PC-3 (cell line): ENCODE measurements around the gene PAIP1. TPM values are rescaled to one million over a fixed set of nuclear protein-coding genes. Genes with fewer than 3 reads are reported as not detected.

ENCODE experiments used
- ATAC-seq: fragments of 200-7000 bp; cut with Tn5 transposase; 2 replicates; pipeline ENCODE4 v1.9.1; 2020; ENCODE audit warnings: mild to moderate bottlenecking, moderate library complexity
- BruUV-seq: library from RNA; stranded (reverse); fragments of 400-500 nt; replicated peaks from 2 replicates; lab custom pipeline; 2021; lab: Mats Ljungman, UMichigan
- CTCF ChIA-PET: fragments of 300-600 bp; sonication (Branson Sonifier 250); formaldehyde crosslinking; loops from one replicate; lab custom pipeline; 2022; ENCODE audit warnings: antibody characterized with exemption; lab: Charles Lee
- POLR2A ChIA-PET: fragments of 300-600 bp; sonication (Branson Sonifier 250); formaldehyde crosslinking; loops from one replicate; lab custom pipeline; 2022; ENCODE audit warnings: antibody characterized with exemption; ENCODE audit not compliant: unreplicated experiment; lab: Charles Lee
- DNase-seq: peaks from one replicate; pipeline ENCODE4 v3.0.0-alpha.2; 2015
- H2AFZ ChIP-seq: fragments of 300-600 bp; sonication (generic); 2 replicates; pipeline ENCODE4 v1.6.0; 2016; ENCODE audit warnings: antibody characterized with exemption, low read length
- H3F3A ChIP-seq: fragments of 300-600 bp; sonication (generic); one replicate; pipeline ENCODE4 v1.6.0; 2017; ENCODE audit warnings: antibody characterized with exemption, low read length, control low read depth, mild to moderate bottlenecking; ENCODE audit not compliant: unreplicated experiment
- H3K27ac ChIP-seq: fragments of 300-600 bp; sonication (generic); 2 replicates; pipeline ENCODE4 v1.5.1; 2016; ENCODE audit warnings: mild to moderate bottlenecking, low read length
- H3K27me3 ChIP-seq: fragments of 300-600 bp; sonication (generic); 2 replicates; pipeline ENCODE4 v1.6.1; 2016; ENCODE audit warnings: low read length, mixed read lengths
- H3K36me3 ChIP-seq: fragments of 300-600 bp; sonication (generic); 2 replicates; pipeline ENCODE4 v1.6.1; 2016; ENCODE audit warnings: low read depth, mixed run types, low read length, mixed read lengths
- H3K4me1 ChIP-seq: fragments of 300-600 bp; sonication (generic); 2 replicates; pipeline ENCODE4 v1.5.1; 2016; ENCODE audit warnings: low read length; ENCODE audit not compliant: insufficient read depth
- H3K4me2 ChIP-seq: fragments of 300-600 bp; sonication (generic); 2 replicates; pipeline ENCODE4 v1.6.0; 2016; ENCODE audit warnings: low read length
- H3K4me3 ChIP-seq: fragments of 300-600 bp; sonication (generic); 2 replicates; pipeline ENCODE4 v1.5.1; 2016; ENCODE audit warnings: mild to moderate bottlenecking, low read length, mixed read lengths
- H3K79me2 ChIP-seq: fragments of 300-600 bp; sonication (generic); 2 replicates; pipeline ENCODE4 v1.6.1; 2017; ENCODE audit warnings: low read length, mixed read lengths
- H3K9ac ChIP-seq: fragments of 300-600 bp; sonication (generic); 2 replicates; pipeline ENCODE4 v1.6.0; 2016; ENCODE audit warnings: mild to moderate bottlenecking, low read length
- H3K9me2 ChIP-seq: fragments of 300-600 bp; sonication (generic); replicated peaks from 2 replicates; pipeline ENCODE4 v1.6.1; 2016; ENCODE audit warnings: mixed run types, low read length, mixed read lengths
- H3K9me3 ChIP-seq: fragments of 300-600 bp; sonication (generic); 2 replicates; pipeline ENCODE4 v1.6.1; 2016; ENCODE audit warnings: low read length, mixed read lengths
- H4K20me1 ChIP-seq: fragments of 300-600 bp; sonication (generic); 2 replicates; pipeline ENCODE4 v1.6.1; 2016; ENCODE audit warnings: low read length, mixed read lengths
- EZH2 ChIP-seq: fragments of 300-600 bp; sonication (generic); IDR thresholded peaks from one replicate; pipeline ENCODE4 v1.6.1; 2017; ENCODE audit warnings: antibody characterized with exemption, mild to moderate bottlenecking, low read length; ENCODE audit not compliant: unreplicated experiment
- EZH2phosphoT487 ChIP-seq: fragments of 300-600 bp; sonication (generic); IDR thresholded peaks from 2 replicates; pipeline ENCODE4 v1.6.1; 2018; ENCODE audit warnings: mild to moderate bottlenecking, antibody characterized with exemption, low read length, borderline replicate concordance
- intact Hi-C: fragments of 100-400 bp; cut with micrococcal nuclease; formaldehyde crosslinking; loops from 2 replicates; pipeline ENCODE4 v1.9.0; 2023
- total RNA-seq: library from RNA; depleted of rRNA; stranded (reverse); fragments of >200 nt; gene quantifications from 2 replicates; pipeline ENCODE4 v1.2.3, GENCODE V29; 2014
- TF ChIP-seq, protein P1 (sequence below): fragments of 300-600 bp; sonication (generic); conservative IDR thresholded peaks from 2 replicates; pipeline ENCODE4 v1.5.1; 2017; ENCODE audit warnings: antibody characterized with exemption, low read depth, mild to moderate bottlenecking, low read length

The PAIP1 gene
- total RNA-seq, 1 experiment from 2014 or later: 142 TPM

DNA sequence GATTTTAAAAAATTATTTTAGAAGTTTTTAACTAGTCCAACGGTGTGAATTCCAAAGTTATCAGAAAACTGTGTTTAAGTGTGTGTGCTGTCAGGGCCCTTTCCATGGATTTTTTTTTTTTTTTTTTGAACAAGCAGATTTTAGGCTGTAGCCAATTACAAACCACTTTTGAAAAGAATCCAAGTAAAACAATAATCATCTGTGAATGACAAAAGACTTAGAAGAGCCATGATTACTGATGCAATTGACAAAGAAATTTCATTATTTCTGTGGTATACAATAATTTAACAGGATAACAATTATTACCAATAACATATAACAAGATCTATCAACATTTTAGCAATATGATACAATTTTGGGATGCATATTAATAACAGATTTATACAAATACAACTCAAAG lies 16.2 kb upstream of the PAIP1 start:
- CTCF ChIA-PET: no interaction called here
- no peaks in the 10 kb centered on the region for H3F3A ChIP-seq
- ATAC-seq: no peak
- H3K9me3 ChIP-seq: no peaks in the 10 kb centered on the region
- H3K27ac ChIP-seq: no peak overlapping the region
- H4K20me1 ChIP-seq: no peaks in the 10 kb centered on the region
- no peaks in the 10 kb centered on the region for H3K36me3 ChIP-seq
- H3K27me3 ChIP-seq: no peaks in the 10 kb centered on the region
- H3K79me2 ChIP-seq: no peaks in the 10 kb centered on the region
- H3K4me3 ChIP-seq: no peak overlapping the region
- no peak overlapping the region for H3K9ac ChIP-seq
- POLR2A ChIA-PET: no interaction called here
- intact Hi-C loops: no loop called here
- H3K4me2 ChIP-seq: no peak overlapping the region
- no peaks in the 10 kb centered on the region for H3K4me1 ChIP-seq
- H3K9me2 ChIP-seq: no peaks in the 10 kb centered on the region
- BruUV-seq: no TSS peak
- TF ChIP-seq EZH2phosphoT487 (no peak), EZH2 (no peak)
- TF ChIP-seq, protein P1, sequence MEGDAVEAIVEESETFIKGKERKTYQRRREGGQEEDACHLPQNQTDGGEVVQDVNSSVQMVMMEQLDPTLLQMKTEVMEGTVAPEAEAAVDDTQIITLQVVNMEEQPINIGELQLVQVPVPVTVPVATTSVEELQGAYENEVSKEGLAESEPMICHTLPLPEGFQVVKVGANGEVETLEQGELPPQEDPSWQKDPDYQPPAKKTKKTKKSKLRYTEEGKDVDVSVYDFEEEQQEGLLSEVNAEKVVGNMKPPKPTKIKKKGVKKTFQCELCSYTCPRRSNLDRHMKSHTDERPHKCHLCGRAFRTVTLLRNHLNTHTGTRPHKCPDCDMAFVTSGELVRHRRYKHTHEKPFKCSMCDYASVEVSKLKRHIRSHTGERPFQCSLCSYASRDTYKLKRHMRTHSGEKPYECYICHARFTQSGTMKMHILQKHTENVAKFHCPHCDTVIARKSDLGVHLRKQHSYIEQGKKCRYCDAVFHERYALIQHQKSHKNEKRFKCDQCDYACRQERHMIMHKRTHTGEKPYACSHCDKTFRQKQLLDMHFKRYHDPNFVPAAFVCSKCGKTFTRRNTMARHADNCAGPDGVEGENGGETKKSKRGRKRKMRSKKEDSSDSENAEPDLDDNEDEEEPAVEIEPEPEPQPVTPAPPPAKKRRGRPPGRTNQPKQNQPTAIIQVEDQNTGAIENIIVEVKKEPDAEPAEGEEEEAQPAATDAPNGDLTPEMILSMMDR: no peak
- no peak overlapping the region for H2AFZ ChIP-seq
- no peak for DNase-seq

GRCh38 chr5:43572357-43572756 lies 15.5 kb upstream of the PAIP1 start:
- BruUV-seq: no TSS peak
- TF ChIP-seq, protein P1: no peak
- TF ChIP-seq EZH2 (no peak), EZH2phosphoT487 (no peak)

GRCh38 chr5:43571237-43571636 lies 14.4 kb upstream of the PAIP1 start:
- Histone ChIP-seq H3K36me3 (no peaks in the 10 kb centered on the region), H3K27me3 (no peaks in the 10 kb centered on the region)
- CTCF ChIA-PET: no interaction called here

More at GRCh38 chr5:43572357-43572756, 15.5 kb upstream of the PAIP1 start:
- H2AFZ ChIP-seq: no peak overlapping the region
- H3K36me3 ChIP-seq: no peaks in the 10 kb centered on the region
- H3K27ac ChIP-seq: no peak overlapping the region
- no peak overlapping the region for H3K9ac ChIP-seq
- ATAC-seq: peak; percentile 48
- intact Hi-C loops: no loop called here
- H3K4me3 ChIP-seq: no peak overlapping the region
- no peaks in the 10 kb centered on the region for H3K9me2 ChIP-seq
- H3K4me1 ChIP-seq: no peaks in the 10 kb centered on the region
- POLR2A ChIA-PET: no interaction called here
- CTCF ChIA-PET: no interaction called here
- no peaks in the 10 kb centered on the region for H3F3A ChIP-seq
- H3K9me3 ChIP-seq: no peaks in the 10 kb centered on the region
- no peak overlapping the region for H3K4me2 ChIP-seq
- no peaks in the 10 kb centered on the region for H3K27me3 ChIP-seq
- no peaks in the 10 kb centered on the region for H3K79me2 ChIP-seq
- no peak for DNase-seq
- no peaks in the 10 kb centered on the region for H4K20me1 ChIP-seq

More at GRCh38 chr5:43571237-43571636, 14.4 kb upstream of the PAIP1 start:
- intact Hi-C loops: no loop called here
- TF ChIP-seq EZH2 (no peak), EZH2phosphoT487 (no peak)
- TF ChIP-seq, protein P1: no peak
- BruUV-seq: no TSS peak
- DNase-seq: no peak
- no peak overlapping the region for H2AFZ ChIP-seq
- no peak overlapping the region for H3K4me3 ChIP-seq
- H3F3A ChIP-seq: no peaks in the 10 kb centered on the region
- no peaks in the 10 kb centered on the region for H3K9me2 ChIP-seq
- H3K4me2 ChIP-seq: no peak overlapping the region
- no peak for ATAC-seq
- no peak overlapping the region for H3K27ac ChIP-seq
- no peaks in the 10 kb centered on the region for H3K9me3 ChIP-seq
- no peak overlapping the region for H3K9ac ChIP-seq
- no peaks in the 10 kb centered on the region for H4K20me1 ChIP-seq
- POLR2A ChIA-PET: no interaction called here
- no peaks in the 10 kb centered on the region for H3K4me1 ChIP-seq
- H3K79me2 ChIP-seq: no peaks in the 10 kb centered on the region
